Breast epithelium (tissue), 3 donors: ENCODE data around the gene SLC12A2.

Source experiments
- POLR2A ChIP-seq: fragments of 450-650 bp; IDR thresholded peaks from one replicate; pipeline ENCODE4 v1.6.1; 2016; ENCODE audit warnings: antibody characterized with exemption, mild to moderate bottlenecking, moderate library complexity
- POLR2AphosphoS5 ChIP-seq, 3 donors: sonication (generic); formaldehyde crosslinking; IDR thresholded peaks; one replicate each; pipeline ENCODE4 v1.6.1; 2017; ENCODE audit warnings: antibody characterized with exemption in 3 of 3
- TF ChIP-seq, protein P1 (sequence below), 3 donors: fragments of 450-650 bp; IDR thresholded peaks; one replicate each; pipeline ENCODE4 v1.5.1; 2016 to 2017; ENCODE audit warnings: antibody characterized with exemption in 3 of 3, mild to moderate bottlenecking in 3 of 3, moderate library complexity in 3 of 3

DNA sequence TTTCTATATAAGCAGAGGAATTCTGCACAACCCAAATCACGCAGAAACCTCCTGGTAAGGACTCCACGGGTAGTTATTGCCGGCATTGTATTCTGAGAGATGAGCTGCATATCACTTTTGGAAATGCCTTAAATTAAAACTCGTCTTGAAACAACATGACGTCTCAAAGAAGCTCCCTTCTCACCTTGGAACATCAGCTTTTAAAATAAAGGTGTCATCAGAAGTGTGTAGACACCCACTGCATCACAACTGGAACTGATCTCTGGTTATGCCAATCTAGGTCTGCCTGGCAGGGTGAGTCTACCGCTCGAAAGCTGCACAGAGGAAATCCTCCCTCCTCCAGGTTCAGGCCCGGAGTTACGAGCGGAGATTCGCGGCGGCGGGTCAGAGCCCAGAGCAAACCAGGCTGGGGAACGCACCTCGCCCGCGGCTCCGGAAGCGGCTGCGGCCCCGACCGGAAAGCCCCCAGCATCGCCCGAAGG is 974 bp upstream of the SLC12A2 start:
- TF ChIP-seq POLR2A: peak; percentile 54
- TF ChIP-seq, protein P1, sequence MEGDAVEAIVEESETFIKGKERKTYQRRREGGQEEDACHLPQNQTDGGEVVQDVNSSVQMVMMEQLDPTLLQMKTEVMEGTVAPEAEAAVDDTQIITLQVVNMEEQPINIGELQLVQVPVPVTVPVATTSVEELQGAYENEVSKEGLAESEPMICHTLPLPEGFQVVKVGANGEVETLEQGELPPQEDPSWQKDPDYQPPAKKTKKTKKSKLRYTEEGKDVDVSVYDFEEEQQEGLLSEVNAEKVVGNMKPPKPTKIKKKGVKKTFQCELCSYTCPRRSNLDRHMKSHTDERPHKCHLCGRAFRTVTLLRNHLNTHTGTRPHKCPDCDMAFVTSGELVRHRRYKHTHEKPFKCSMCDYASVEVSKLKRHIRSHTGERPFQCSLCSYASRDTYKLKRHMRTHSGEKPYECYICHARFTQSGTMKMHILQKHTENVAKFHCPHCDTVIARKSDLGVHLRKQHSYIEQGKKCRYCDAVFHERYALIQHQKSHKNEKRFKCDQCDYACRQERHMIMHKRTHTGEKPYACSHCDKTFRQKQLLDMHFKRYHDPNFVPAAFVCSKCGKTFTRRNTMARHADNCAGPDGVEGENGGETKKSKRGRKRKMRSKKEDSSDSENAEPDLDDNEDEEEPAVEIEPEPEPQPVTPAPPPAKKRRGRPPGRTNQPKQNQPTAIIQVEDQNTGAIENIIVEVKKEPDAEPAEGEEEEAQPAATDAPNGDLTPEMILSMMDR (IDR thresholded peaks at IDR 0.05): no peak
- no peak for TF ChIP-seq POLR2AphosphoS5 (IDR thresholded peaks at IDR 0.05)
